SU-DHL-6 (cell line): Measurements from ENCODE around the gene TRAK1.

Experiments used
- EZH2phosphoT487 ChIP-seq: fragments of 200-600 bp; sonication (generic), shearing (Covaris generic); conservative IDR thresholded peaks from 2 replicates; pipeline ENCODE4 v1.6.1; 2018; ENCODE audit warnings: mild to moderate bottlenecking, antibody characterized with exemption, low read length, moderate library complexity, mixed read lengths
- TF ChIP-seq, protein P1 (sequence below): fragments of 200-600 bp; sonication (generic); IDR thresholded peaks from one replicate; pipeline ENCODE4 v1.5.1; 2017; ENCODE audit warnings: antibody characterized with exemption, mild to moderate bottlenecking, low read length, moderate library complexity; ENCODE audit not compliant: insufficient read depth, poor library complexity, severe bottlenecking

DNA sequence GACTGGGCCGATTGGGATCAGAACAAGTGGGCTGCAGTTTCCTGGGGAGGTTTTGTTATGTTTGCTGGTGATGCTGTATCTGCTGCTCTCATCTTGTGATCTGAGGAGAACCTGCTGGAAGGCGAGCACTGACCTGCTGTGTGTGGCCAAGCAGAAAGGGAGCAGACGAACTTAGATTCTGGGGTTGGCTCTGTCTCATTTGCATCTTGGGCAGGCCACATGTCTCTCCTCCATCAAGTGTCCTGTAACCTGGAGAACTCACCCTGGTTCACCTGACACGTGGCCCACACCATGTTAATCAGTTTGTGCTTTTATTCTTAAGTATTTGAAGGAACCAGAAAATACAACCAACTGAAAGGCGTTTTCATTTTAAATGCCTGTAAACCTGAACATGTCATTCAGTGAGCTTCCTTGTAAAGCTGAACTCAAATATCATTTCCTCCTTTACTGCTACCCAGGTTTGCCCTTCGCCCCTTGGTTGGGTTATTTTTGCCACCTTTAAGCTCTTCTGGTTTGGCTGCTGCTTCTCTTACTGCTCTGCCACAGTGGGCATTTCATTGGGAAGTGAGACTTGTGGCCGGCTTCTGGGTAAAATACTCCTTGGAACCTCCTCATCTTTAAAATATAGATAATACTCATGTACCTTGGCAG, 33.5 kb upstream of the TRAK1 start:
- TF ChIP-seq, protein P1, sequence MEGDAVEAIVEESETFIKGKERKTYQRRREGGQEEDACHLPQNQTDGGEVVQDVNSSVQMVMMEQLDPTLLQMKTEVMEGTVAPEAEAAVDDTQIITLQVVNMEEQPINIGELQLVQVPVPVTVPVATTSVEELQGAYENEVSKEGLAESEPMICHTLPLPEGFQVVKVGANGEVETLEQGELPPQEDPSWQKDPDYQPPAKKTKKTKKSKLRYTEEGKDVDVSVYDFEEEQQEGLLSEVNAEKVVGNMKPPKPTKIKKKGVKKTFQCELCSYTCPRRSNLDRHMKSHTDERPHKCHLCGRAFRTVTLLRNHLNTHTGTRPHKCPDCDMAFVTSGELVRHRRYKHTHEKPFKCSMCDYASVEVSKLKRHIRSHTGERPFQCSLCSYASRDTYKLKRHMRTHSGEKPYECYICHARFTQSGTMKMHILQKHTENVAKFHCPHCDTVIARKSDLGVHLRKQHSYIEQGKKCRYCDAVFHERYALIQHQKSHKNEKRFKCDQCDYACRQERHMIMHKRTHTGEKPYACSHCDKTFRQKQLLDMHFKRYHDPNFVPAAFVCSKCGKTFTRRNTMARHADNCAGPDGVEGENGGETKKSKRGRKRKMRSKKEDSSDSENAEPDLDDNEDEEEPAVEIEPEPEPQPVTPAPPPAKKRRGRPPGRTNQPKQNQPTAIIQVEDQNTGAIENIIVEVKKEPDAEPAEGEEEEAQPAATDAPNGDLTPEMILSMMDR, result no peak
- TF ChIP-seq EZH2phosphoT487, result no peak
